GM12878 (cell line): ENCODE measurements around the gene SLC4A5. TPM values are rescaled to one million over a fixed set of nuclear protein-coding genes. Genes with fewer than 3 reads are reported as not detected.

Experiments
- ATAC-seq: fragments of 200-7000 bp; cut with Tn5 transposase; 3 replicates; pipeline ENCODE4 v1.9.1; 2020; ENCODE audit warnings: mild to moderate bottlenecking, moderate library complexity
- BruUV-seq: library from RNA; stranded (reverse); fragments of 400-500 nt; replicated peaks from 2 replicates; lab custom pipeline; 2021; lab: Mats Ljungman, UMichigan
- CTCF ChIA-PET: fragments of 300-600 bp; sonication (Branson Sonifier 250); formaldehyde crosslinking; extraction: SDS; loops from one replicate; lab custom pipeline; 2021; ENCODE audit warnings: inconsistent platforms; lab: Yijun Ruan, JAX
- POLR2A ChIA-PET: fragments of 350-600 bp; formaldehyde crosslinking; extraction: SDS; loops from one replicate; lab custom pipeline; 2021; ENCODE audit warnings: inconsistent platforms; lab: Charles Lee
- RAD21 ChIA-PET: fragments of 300-600 bp; sonication (Branson Sonifier 250); formaldehyde crosslinking; loops from one replicate; lab custom pipeline; 2023; ENCODE audit warnings: antibody characterized with exemption; ENCODE audit not compliant: unreplicated experiment; lab: Charles Lee
- SMC1A ChIA-PET: fragments of 300-600 bp; sonication (Branson Sonifier 250); formaldehyde crosslinking; loops from one replicate; lab custom pipeline; 2023; ENCODE audit not compliant: unreplicated experiment, uncharacterized antibody; lab: Charles Lee
- DNase-seq: peaks from one replicate; pipeline ENCODE4 v3.0.0-alpha.2; 2011; ENCODE audit warnings: low read depth, low spot score
- FAIRE-seq: peaks from 3 replicates; lab custom pipeline; 2011; peaks lifted over from hg19 to GRCh38; lab: Jason Lieb, UNC
- H2AFZ ChIP-seq: 2 replicates; pipeline ENCODE4 v1.6.0; 2011; ENCODE audit warnings: low read depth, low read length, control low read depth; ENCODE audit not compliant: control insufficient read depth
- H3K27ac ChIP-seq: 2 replicates; pipeline ENCODE4 v1.5.1; 2011; ENCODE audit warnings: control low read depth; ENCODE audit not compliant: control insufficient read depth, insufficient read depth
- H3K27me3 ChIP-seq, 2 experiments: replicated peaks in 1 of 2; 2 replicates each; pipeline versions ENCODE4 v1.6.0 to v1.6.1; 2011; ENCODE audit warnings: low read length in 1 of 2; ENCODE audit not compliant: control insufficient read depth in 2 of 2, insufficient read depth in 2 of 2
- H3K36me3 ChIP-seq, 2 experiments: 2 replicates each; pipeline ENCODE4 v1.5.1; 2011; ENCODE audit warnings: low read length in 1 of 2; ENCODE audit not compliant: control insufficient read depth in 2 of 2, insufficient read depth in 2 of 2
- H3K4me1 ChIP-seq: 2 replicates; pipeline ENCODE4 v1.6.1; 2011; ENCODE audit warnings: mild to moderate bottlenecking, low read length, moderate library complexity, mixed read lengths; ENCODE audit not compliant: control insufficient read depth, insufficient read depth
- H3K4me2 ChIP-seq: 2 replicates; pipeline ENCODE4 v1.6.0; 2011; ENCODE audit warnings: control low read depth; ENCODE audit not compliant: control insufficient read depth, insufficient read depth
- H3K4me3 ChIP-seq: fragments of 200-600 bp; sonication (generic); 2 replicates; pipeline ENCODE4 v1.5.1; 2016
- H3K79me2 ChIP-seq: 2 replicates; pipeline ENCODE4 v1.6.0; 2011; ENCODE audit warnings: low read length; ENCODE audit not compliant: control insufficient read depth, insufficient read depth
- H3K9ac ChIP-seq: 2 replicates; pipeline ENCODE4 v1.8.0; 2011; ENCODE audit warnings: low read length, control low read depth, mixed read lengths; ENCODE audit not compliant: control insufficient read depth, insufficient read depth
- H3K9me3 ChIP-seq: replicated peaks from 3 replicates; pipeline ENCODE4 v1.5.1; 2011; ENCODE audit warnings: mild to moderate bottlenecking, low read length; ENCODE audit not compliant: control insufficient read depth, insufficient read depth
- H4K20me1 ChIP-seq: 2 replicates; pipeline ENCODE4 v1.6.0; 2011; ENCODE audit not compliant: control insufficient read depth, insufficient read depth
- KAT2A ChIP-seq: conservative IDR thresholded peaks from 2 replicates; pipeline ENCODE4 v1.6.1; 2011; ENCODE audit warnings: low read depth, low read length; ENCODE audit not compliant: control insufficient read depth
- LARP7 ChIP-seq: fragments of 450-650 bp; IDR thresholded peaks from 2 replicates; pipeline ENCODE4 v1.6.1; 2017; ENCODE audit warnings: mild to moderate bottlenecking
- POU2F2 ChIP-seq: IDR thresholded peaks from 3 replicates; pipeline ENCODE4 v1.6.1; 2011; ENCODE audit warnings: low read depth, mild to moderate bottlenecking, low read length, borderline replicate concordance
- RAD21 ChIP-seq: IDR thresholded peaks from 2 replicates; pipeline ENCODE4 v1.6.1; 2011; ENCODE audit warnings: mild to moderate bottlenecking, low read depth, low read length, moderate library complexity; ENCODE audit not compliant: insufficient read depth
- RELB ChIP-seq: fragments of 450-650 bp; IDR thresholded peaks from 2 replicates; pipeline ENCODE4 v1.6.1; 2017; ENCODE audit warnings: low read depth, mild to moderate bottlenecking, moderate library complexity
- SMC3 ChIP-seq: IDR thresholded peaks from 2 replicates; pipeline ENCODE4 v1.6.1; 2011; ENCODE audit warnings: low read length, improper control_type of control experiment, borderline replicate concordance
- SRF ChIP-seq, 2 experiments: IDR thresholded peaks; 2 replicates each; pipeline ENCODE4 v1.6.1; 2011; ENCODE audit warnings: low read depth in 2 of 2, low read length in 2 of 2, mild to moderate bottlenecking in 1 of 2, moderate library complexity in 1 of 2
- SUPT20H ChIP-seq: IDR thresholded peaks from 2 replicates; pipeline ENCODE4 v1.6.1; 2011; ENCODE audit warnings: low read depth, mild to moderate bottlenecking, low read length, moderate library complexity, borderline replicate concordance; ENCODE audit not compliant: control insufficient read depth
- ZSCAN29 ChIP-seq: fragments of 450-650 bp; IDR thresholded peaks from 2 replicates; pipeline ENCODE4 v1.6.1; 2017; ENCODE audit warnings: mild to moderate bottlenecking, moderate library complexity
- ZZZ3 ChIP-seq: IDR thresholded peaks from 2 replicates; pipeline ENCODE4 v1.6.1; 2011; ENCODE audit warnings: low read depth; ENCODE audit not compliant: control insufficient read depth, insufficient read length
- WGBS: methylation state at CpG from one replicate; pipeline ENCODE4 v1.1.6; 2016; ENCODE audit warnings: low lambda C conversion rate; ENCODE audit not compliant: insufficient replicate concordance, insufficient coverage; ENCODE audit errors: missing lambda C conversion rate; 5-methylcytosine and 5-hydroxymethylcytosine counted together
- in situ Hi-C: fragments of 300-500 bp; cut with MboI; formaldehyde crosslinking; loops from 9 replicates; pipeline ENCODE4 v1.14.3; 2018; ENCODE audit warnings: mixed read lengths
- intact Hi-C: fragments of 100-400 bp; cut with micrococcal nuclease; formaldehyde crosslinking; loops from one replicate; pipeline ENCODE4 v1.14.2; 2022; ENCODE audit not compliant: unreplicated experiment
- polyA plus RNA-seq, 11 experiments: library from polyadenylated mRNA; depleted of rRNA in 4 of 11; unstranded in 6 of 11; stranded (reverse) in 5 of 11; fragments of >200 nt; fragmentation: Nextera tagmentation in 4 of 11; fragmentation: Illumina TruSeq in 1 of 11; extraction: Ambion mirVana in 4 of 11; extraction: Trizol in 1 of 11; gene quantifications; 1 replicate in 1 of 11; 2 replicates in 10 of 11; pipeline versions ENCODE4 v1.2.1 to v1.2.3, GENCODE V29; 2011 to 2016; ENCODE audit warnings: inconsistent platforms in 2 of 11, missing spikeins in 2 of 11, low read depth in 1 of 11
- total RNA-seq, 4 experiments: library from RNA; depleted of rRNA in 3 of 4; stranded (reverse); fragments of >200 nt in 3 of 4; fragmentation: Illumina TruSeq in 1 of 4; extraction: Trizol in 1 of 4; gene quantifications; 2 replicates each; pipeline versions ENCODE4 v1.2.1 to v1.2.3, GENCODE V29; 2013 to 2021
- TF ChIP-seq, protein P1 (sequence below): fragments of 450-650 bp; IDR thresholded peaks from 2 replicates; pipeline ENCODE4 v1.6.1; 2017; ENCODE audit warnings: antibody characterized with exemption, mild to moderate bottlenecking, moderate library complexity
- TF ChIP-seq, protein P2 (sequence below), 3 experiments: IDR thresholded peaks in 2 of 3; conservative IDR thresholded peaks in 1 of 3; 2 replicates each; pipeline ENCODE4 v1.5.1; 2011; ENCODE audit warnings: low read depth in 3 of 3, low read length in 3 of 3, mild to moderate bottlenecking in 3 of 3, control low read depth in 2 of 3, moderate library complexity in 2 of 3, inconsistent platforms in 1 of 3, mixed read lengths in 1 of 3; ENCODE audit not compliant: control insufficient read depth in 2 of 3, insufficient read depth in 1 of 3; ENCODE audit errors: extremely low read depth in 1 of 3

SLC4A5 gene
- total and polyA plus RNA-seq, 10 of the 15 experiments (the other 5 are each of a cell fraction or from before 2014, with no cell fraction given), result 0.15 to 4.7 (median 1.6) TPM

- TF ChIP-seq KAT2A, result no peak
- TF ChIP-seq POU2F2, result no peak
- no peak for TF ChIP-seq SRF (IDR thresholded peaks at IDR 0.05; ENCODE audit: low read depth in 2 of 2, low read length in 2 of 2)
- TF ChIP-seq, protein P1, sequence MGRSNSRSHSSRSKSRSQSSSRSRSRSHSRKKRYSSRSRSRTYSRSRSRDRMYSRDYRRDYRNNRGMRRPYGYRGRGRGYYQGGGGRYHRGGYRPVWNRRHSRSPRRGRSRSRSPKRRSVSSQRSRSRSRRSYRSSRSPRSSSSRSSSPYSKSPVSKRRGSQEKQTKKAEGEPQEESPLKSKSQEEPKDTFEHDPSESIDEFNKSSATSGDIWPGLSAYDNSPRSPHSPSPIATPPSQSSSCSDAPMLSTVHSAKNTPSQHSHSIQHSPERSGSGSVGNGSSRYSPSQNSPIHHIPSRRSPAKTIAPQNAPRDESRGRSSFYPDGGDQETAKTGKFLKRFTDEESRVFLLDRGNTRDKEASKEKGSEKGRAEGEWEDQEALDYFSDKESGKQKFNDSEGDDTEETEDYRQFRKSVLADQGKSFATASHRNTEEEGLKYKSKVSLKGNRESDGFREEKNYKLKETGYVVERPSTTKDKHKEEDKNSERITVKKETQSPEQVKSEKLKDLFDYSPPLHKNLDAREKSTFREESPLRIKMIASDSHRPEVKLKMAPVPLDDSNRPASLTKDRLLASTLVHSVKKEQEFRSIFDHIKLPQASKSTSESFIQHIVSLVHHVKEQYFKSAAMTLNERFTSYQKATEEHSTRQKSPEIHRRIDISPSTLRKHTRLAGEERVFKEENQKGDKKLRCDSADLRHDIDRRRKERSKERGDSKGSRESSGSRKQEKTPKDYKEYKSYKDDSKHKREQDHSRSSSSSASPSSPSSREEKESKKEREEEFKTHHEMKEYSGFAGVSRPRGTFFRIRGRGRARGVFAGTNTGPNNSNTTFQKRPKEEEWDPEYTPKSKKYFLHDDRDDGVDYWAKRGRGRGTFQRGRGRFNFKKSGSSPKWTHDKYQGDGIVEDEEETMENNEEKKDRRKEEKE, result no peak
- no peak for TF ChIP-seq RELB
- TF ChIP-seq LARP7, result no peak
Observed at GRCh38 chr2:74333896-74334586, 9.2 kb downstream of the SLC4A5 start (continued).

- H4K20me1 ChIP-seq, result no peaks in the 10 kb centered on the region
- CTCF ChIA-PET, result interaction anchor here (1.0 to 5.5 kb wide), 16 partner anchors 8 to 509 kb away, joined by 3 to 166 read pairs (median 20); partner anchors contain the start of genes BOLA3, SLC4A5 and STAMBP
- in situ Hi-C loops (no loop called here), intact Hi-C loops (loop anchor here (10.0 kb wide), 3 partner anchors 188 to 508 kb away; partner anchors contain the start of genes BOLA3 and STAMBP)
- ATAC-seq (peak; percentile 70), DNase-seq (no peak), FAIRE-seq (no peak)
- POLR2A ChIA-PET, result no interaction called here
- no peaks in the 10 kb centered on the region for H3K79me2 ChIP-seq
- no peak overlapping the region for H2AFZ ChIP-seq
- H3K27ac ChIP-seq, result no peak overlapping the region
- BruUV-seq, result no TSS peak
- H3K27me3 ChIP-seq, result no peaks in the 10 kb centered on the region
- no peaks in the 10 kb centered on the region for H3K9me3 ChIP-seq
- no peak overlapping the region for H3K9ac ChIP-seq
- RAD21 ChIA-PET, result interaction anchor here (1.0 to 2.4 kb wide), 3 partner anchors 68 to 504 kb away, joined by 3 to 12 read pairs (median 3); partner anchors contain the start of gene STAMBP
- H3K4me3 ChIP-seq, result no peak overlapping the region
- no peaks in the 10 kb centered on the region for H3K4me1 ChIP-seq
- WGBS, result 36% methylated on average over 3 of the region's 3 CpGs
- SMC1A ChIA-PET, result interaction anchor here (0.9 to 4.7 kb wide), 5 partner anchors 8 to 122 kb away, joined by 3 to 36 read pairs (median 18); partner anchors contain the start of gene INO80B
- no peak overlapping the region for H3K4me2 ChIP-seq
- TF ChIP-seq SUPT20H, result no peak
- no peak for TF ChIP-seq ZSCAN29
- peak; percentile 34; the same call in 1 of the 2 replicates for TF ChIP-seq SMC3
- TF ChIP-seq RAD21, result peak; percentile 52
- no peak for TF ChIP-seq ZZZ3
- TF ChIP-seq, protein P2, sequence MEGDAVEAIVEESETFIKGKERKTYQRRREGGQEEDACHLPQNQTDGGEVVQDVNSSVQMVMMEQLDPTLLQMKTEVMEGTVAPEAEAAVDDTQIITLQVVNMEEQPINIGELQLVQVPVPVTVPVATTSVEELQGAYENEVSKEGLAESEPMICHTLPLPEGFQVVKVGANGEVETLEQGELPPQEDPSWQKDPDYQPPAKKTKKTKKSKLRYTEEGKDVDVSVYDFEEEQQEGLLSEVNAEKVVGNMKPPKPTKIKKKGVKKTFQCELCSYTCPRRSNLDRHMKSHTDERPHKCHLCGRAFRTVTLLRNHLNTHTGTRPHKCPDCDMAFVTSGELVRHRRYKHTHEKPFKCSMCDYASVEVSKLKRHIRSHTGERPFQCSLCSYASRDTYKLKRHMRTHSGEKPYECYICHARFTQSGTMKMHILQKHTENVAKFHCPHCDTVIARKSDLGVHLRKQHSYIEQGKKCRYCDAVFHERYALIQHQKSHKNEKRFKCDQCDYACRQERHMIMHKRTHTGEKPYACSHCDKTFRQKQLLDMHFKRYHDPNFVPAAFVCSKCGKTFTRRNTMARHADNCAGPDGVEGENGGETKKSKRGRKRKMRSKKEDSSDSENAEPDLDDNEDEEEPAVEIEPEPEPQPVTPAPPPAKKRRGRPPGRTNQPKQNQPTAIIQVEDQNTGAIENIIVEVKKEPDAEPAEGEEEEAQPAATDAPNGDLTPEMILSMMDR (IDR thresholded peaks at IDR 0.05 in 2 of 3, conservative IDR thresholded peaks at IDR 0.05 in 1 of 3; ENCODE audit: control insufficient read depth in 2 of 3, extremely low read depth in 1 of 3, insufficient read depth in 1 of 3, low read depth in 3 of 3, low read length in 3 of 3), result peak; percentile 38 to 52 (median 42); a peak in 4 of 6 replicates
- H3K36me3 ChIP-seq, result no peaks in the 10 kb centered on the region
Observed at GRCh38 chr2:74333175-74333574, 10.0 kb downstream of the SLC4A5 start.
